Measurements from ENCODE around the gene RBMS3. TPM values are rescaled to one million over a fixed set of nuclear protein-coding genes. Genes with fewer than 3 reads are reported as not detected.

Gene RBMS3
- total and polyA plus RNA-seq, 2 experiments from 2014 or later, result 3.2 to 7.4 TPM

GRCh38 chr3:29275309-29275708 is 5.6 kb upstream of the RBMS3 start:
- no peak overlapping the region for H3K4me3 ChIP-seq
- 0 out of 2 replicates have a peak overlapping the region, but pooled peaks have one; percentile 34 for H2AFZ ChIP-seq
- no peaks in the 10 kb centered on the region for H3K27me3 ChIP-seq (ENCODE audit: insufficient read depth)
- H3F3A ChIP-seq (replicated peaks; ENCODE audit: low read depth), result no peaks in the 10 kb centered on the region
- no peaks in the 10 kb centered on the region for H3K36me3 ChIP-seq (ENCODE audit: insufficient read depth)
- TF ChIP-seq ZNF331 (CRISPR knock-in tag; IDR thresholded peaks at IDR 0.05; ENCODE audit: low read depth), result no peak
- no peak for TF ChIP-seq CTCF (conservative IDR thresholded peaks at IDR 0.05; ENCODE audit: low read depth in 2 of 2)
- no peak for TF ChIP-seq STAT1 (IDR thresholded peaks at IDR 0.05; ENCODE audit: unreplicated experiment)
- no peak for TF ChIP-seq NANOG (IDR thresholded peaks at IDR 0.05; ENCODE audit: borderline replicate concordance)
- no peak for TF ChIP-seq CREB1 (CRISPR knock-in tag; IDR thresholded peaks at IDR 0.05; ENCODE audit: low read depth)
- TF ChIP-seq ZNF114 (CRISPR knock-in tag; IDR thresholded peaks at IDR 0.05), result no peak
- TF ChIP-seq POLR2AphosphoS5 (IDR thresholded peaks at IDR 0.05; ENCODE audit: low read depth), result no peak
- no peak for TF ChIP-seq EZH2 (IDR thresholded peaks at IDR 0.05; ENCODE audit: low read depth, unreplicated experiment)
- TF ChIP-seq, protein P1, sequence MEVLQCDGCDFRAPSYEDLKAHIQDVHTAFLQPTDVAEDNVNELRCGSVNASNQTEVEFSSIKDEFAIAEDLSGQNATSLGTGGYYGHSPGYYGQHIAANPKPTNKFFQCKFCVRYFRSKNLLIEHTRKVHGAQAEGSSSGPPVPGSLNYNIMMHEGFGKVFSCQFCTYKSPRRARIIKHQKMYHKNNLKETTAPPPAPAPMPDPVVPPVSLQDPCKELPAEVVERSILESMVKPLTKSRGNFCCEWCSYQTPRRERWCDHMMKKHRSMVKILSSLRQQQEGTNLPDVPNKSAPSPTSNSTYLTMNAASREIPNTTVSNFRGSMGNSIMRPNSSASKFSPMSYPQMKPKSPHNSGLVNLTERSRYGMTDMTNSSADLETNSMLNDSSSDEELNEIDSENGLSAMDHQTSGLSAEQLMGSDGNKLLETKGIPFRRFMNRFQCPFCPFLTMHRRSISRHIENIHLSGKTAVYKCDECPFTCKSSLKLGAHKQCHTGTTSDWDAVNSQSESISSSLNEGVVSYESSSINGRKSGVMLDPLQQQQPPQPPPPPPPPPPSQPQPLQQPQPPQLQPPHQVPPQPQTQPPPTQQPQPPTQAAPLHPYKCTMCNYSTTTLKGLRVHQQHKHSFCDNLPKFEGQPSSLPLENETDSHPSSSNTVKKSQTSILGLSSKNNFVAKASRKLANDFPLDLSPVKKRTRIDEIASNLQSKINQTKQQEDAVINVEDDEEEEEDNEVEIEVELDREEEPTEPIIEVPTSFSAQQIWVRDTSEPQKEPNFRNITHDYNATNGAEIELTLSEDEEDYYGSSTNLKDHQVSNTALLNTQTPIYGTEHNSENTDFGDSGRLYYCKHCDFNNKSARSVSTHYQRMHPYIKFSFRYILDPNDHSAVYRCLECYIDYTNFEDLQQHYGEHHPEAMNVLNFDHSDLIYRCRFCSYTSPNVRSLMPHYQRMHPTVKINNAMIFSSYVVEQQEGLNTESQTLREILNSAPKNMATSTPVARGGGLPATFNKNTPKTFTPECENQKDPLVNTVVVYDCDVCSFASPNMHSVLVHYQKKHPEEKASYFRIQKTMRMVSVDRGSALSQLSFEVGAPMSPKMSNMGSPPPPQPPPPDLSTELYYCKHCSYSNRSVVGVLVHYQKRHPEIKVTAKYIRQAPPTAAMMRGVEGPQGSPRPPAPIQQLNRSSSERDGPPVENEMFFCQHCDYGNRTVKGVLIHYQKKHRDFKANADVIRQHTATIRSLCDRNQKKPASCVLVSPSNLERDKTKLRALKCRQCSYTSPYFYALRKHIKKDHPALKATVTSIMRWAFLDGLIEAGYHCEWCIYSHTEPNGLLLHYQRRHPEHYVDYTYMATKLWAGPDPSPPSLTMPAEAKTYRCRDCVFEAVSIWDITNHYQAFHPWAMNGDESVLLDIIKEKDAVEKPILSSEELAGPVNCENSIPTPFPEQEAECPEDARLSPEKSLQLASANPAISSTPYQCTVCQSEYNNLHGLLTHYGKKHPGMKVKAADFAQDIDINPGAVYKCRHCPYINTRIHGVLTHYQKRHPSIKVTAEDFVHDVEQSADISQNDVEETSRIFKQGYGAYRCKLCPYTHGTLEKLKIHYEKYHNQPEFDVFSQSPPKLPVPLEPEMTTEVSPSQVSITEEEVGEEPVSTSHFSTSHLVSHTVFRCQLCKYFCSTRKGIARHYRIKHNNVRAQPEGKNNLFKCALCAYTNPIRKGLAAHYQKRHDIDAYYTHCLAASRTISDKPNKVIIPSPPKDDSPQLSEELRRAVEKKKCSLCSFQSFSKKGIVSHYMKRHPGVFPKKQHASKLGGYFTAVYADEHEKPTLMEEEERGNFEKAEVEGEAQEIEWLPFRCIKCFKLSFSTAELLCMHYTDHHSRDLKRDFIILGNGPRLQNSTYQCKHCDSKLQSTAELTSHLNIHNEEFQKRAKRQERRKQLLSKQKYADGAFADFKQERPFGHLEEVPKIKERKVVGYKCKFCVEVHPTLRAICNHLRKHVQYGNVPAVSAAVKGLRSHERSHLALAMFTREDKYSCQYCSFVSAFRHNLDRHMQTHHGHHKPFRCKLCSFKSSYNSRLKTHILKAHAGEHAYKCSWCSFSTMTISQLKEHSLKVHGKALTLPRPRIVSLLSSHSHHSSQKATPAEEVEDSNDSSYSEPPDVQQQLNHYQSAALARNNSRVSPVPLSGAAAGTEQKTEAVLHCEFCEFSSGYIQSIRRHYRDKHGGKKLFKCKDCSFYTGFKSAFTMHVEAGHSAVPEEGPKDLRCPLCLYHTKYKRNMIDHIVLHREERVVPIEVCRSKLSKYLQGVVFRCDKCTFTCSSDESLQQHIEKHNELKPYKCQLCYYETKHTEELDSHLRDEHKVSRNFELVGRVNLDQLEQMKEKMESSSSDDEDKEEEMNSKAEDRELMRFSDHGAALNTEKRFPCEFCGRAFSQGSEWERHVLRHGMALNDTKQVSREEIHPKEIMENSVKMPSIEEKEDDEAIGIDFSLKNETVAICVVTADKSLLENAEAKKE (CRISPR knock-in tag; IDR thresholded peaks at IDR 0.05), result no peak
- peaks cover 21% of the 10 kb centered on the region for H3K4me1 ChIP-seq (ENCODE audit: insufficient read depth)
- no peaks in the 10 kb centered on the region for H3K36me3 Mint-ChIP-seq (ENCODE audit: low read depth)
- H3K27me3 Mint-ChIP-seq (ENCODE audit: insufficient read depth, low read depth, poor library complexity), result no peaks in the 10 kb centered on the region
- H3K9me3 Mint-ChIP-seq, result no peaks in the 10 kb centered on the region
- no peaks in the 10 kb centered on the region for H3K9me2 ChIP-seq (ENCODE audit: insufficient read depth)
- H3K4me2 ChIP-seq, result no peak overlapping the region
- no peak overlapping the region for H3K4me3 Mint-ChIP-seq
- H3K27ac Mint-ChIP-seq, result no peak overlapping the region
- ATAC-seq (no peak), DNase-seq (ENCODE audit: low spot score) (no peak)
- peaks cover 25% of the 10 kb centered on the region for H3K4me1 Mint-ChIP-seq
- no peak overlapping the region for H3K27ac ChIP-seq (ENCODE audit: low read depth)
- no peaks in the 10 kb centered on the region for H4K20me1 ChIP-seq (replicated peaks; ENCODE audit: insufficient read depth)
- H3K79me2 ChIP-seq (replicated peaks; ENCODE audit: insufficient read depth), result no peaks in the 10 kb centered on the region
